GM19324 (cell line): ENCODE results near the gene PHLPP1.
A peak's percentile ranks its signal among the peaks of the same experiment; 100 is the strongest.

ENCODE experiments used
- ATAC-seq: cut with Tn5 transposase; IDR thresholded peaks from one replicate; pipeline ENCODE4 v1.9.1; 2021; ENCODE audit warnings: mild to moderate bottlenecking, moderate library complexity; ENCODE audit not compliant: unreplicated experiment, low FRiP score

PHLPP1 gene

DNA sequence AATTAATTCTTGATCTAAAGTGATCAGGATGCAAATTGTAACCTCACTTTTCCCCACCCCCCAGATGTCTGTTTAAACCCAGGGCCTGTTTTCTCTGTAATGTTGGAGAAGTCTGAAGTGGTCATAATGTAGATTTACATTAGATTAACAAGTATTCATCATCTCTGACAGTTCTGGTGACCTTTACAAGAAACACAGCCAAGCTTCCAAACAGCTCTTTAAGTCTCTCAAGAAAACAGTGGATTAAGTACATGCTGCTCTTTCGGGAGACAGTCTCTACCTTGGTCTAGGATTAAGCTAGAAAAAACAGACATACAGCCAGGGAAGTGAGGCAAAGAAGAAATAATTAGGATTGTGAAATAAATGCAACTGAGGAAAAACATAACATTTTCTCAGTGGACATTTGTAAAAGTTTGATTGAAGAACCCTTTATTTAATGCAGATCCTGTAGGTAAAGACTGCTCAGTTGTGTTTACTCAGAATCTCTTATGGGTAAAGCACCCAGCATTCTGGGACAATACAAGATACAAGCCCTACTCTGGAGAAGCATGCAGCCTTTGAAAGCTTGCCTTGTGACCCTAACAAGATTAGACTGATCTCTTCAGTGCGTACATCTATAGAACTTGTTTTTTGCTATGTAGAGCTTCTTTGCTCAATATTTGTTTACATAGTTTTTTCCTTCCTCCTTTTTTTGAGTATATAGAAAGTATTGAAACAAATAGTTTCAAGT, 203.9 kb downstream of the PHLPP1 start:
- ATAC-seq: no peak

DNA sequence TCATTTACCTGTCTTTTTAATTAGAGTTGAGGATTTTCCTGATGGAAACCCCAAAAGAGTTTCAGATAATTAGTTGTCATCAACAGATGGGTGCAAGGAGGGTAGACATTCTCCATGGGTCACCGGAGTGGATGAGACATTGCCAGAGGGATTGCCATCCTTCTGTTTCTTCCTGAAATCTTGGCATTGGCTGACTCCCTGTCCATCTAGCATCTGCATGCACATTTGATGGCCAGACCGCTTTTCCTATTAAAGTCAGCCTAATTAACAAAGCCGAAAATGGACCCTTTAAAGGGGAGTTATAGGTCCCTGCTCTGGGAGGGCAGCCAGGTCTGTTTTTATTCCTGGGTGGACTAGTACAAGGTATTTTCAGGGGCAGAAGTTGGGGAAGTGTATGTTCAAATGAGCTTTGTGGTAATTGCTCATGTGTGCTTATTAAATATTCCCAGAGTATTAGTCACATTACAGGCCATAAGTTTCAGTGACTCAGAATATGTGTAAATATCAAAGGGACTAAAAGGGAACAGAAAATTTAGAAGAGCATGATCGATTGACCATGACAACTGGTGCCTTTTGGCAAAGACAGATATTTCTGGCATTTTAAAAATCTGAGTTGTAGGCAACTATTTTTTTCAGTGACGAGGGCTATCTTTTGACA, 209.8 kb downstream of the PHLPP1 start:
- ATAC-seq: no peak

GRCh38 chr18:62928326-62928725, 213.0 kb downstream of the PHLPP1 start:
- ATAC-seq: no peak

- ATAC-seq: no peak
These were observed 218.0 kb downstream of the PHLPP1 start for GRCh38 chr18:62933261-62933887.

GRCh38 chr18:62935994-62936393, 220.7 kb downstream of the PHLPP1 start:
- ATAC-seq: no peak

GRCh38 chr18:62937065-62937464, 221.7 kb downstream of the PHLPP1 start:
- ATAC-seq: no peak

- no peak for ATAC-seq
These were observed 222.7 kb downstream of the PHLPP1 start for GRCh38 chr18:62938006-62938405.

- ATAC-seq: peak; percentile 54
These were observed 223.1 kb downstream of the PHLPP1 start for GRCh38 chr18:62938487-62938886.

DNA sequence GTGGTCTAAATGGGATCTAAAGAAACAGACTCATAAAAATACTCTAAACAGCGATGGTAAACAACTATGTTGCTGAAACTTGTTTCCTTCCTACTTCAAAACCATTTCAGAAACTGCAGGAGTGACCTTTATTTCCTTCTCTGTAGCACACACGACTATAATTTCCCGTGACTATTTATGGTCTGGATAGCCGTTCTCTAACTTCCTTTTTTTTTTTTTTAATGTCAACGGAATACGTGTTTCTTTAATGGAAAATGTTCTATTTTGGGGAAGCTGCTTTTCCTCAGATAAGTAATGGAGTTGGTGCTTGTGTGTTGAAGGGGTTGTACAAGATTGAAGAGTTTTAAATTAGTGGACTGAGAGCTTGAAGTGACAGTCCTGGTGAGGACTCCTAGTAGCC, 224.1 kb downstream of the PHLPP1 start:
- ATAC-seq: no peak

- ATAC-seq: no peak
These were observed 224.6 kb downstream of the PHLPP1 start for GRCh38 chr18:62939926-62940325.

DNA sequence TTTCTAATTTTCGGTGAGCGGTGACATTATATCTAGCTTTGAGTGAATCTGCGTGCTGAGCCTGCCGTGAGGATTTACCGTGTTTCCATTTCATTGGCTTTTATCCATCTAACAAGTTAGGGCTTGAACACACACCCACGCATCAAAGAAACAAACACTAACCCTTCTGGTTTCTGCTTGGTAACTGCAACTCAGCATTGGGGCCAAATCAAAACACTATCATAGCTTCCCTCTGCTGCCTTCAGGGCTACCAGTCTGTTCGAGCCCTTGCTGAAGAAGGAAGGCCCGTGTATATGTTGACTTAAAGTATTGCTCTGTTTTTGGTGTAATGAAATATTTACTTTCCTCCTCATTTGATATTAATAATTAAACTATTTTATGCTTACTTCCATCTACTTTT, 227.2 kb downstream of the PHLPP1 start:
- no peak for ATAC-seq

- no peak for ATAC-seq
These were observed 229.1 kb downstream of the PHLPP1 start for GRCh38 chr18:62944454-62944853.

DNA sequence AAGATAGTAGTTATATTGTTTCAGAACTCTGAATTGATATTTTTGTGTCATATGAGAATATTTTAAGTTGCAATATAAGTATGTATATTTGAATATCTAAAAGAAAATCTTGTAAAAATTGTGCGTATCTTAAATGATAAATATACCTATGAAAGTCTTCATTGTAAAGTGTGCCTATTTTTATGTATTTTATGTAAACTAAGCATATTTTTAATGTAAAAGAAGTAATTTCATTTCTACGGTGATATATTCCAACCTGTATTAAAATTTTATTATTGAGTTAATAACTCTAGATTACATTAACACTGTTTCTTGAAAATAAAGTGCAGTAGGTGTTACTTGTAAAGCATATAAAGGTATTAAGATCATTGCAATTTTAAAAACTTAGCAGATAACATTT, 233.4 kb downstream of the PHLPP1 start:
- ATAC-seq: no peak

DNA sequence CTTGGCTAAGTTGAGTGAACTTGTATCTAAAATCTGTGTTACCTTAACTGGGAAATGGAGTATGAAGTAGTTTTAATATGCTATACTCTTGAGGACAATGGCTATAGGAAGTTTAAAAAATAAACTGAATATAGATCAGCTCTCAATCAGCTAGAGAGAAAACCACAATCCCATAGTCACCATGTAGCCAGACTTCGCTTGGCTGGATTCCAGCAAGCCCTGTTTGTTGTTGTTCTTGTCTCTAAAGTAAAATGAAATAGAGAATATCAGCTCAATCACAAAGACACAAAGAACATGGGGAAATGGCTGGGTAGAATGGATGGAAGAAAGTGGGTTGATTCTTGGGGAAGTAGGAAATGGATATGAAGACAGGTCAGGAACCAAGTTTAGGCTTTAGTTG, 234.9 kb downstream of the PHLPP1 start:
- ATAC-seq: no peak

DNA sequence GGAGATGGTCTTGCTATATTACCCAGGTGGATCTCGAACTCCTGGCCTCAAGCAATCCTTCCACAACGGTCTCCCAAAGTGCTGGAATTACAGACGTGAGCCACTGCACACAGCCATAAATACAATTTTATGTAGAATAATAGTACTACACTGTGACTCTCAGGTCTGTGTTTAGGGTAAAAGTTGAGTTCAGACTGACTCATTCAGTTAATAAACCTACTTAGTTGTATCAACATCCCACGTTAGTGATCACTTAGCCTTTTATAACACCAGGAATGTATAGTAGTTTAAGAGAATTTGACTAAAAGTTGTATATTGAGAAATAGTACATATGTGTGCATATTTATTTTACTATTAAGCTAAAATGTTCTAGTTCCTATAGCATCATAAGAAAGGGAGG, 237.5 kb downstream of the PHLPP1 start:
- ATAC-seq: no peak

DNA sequence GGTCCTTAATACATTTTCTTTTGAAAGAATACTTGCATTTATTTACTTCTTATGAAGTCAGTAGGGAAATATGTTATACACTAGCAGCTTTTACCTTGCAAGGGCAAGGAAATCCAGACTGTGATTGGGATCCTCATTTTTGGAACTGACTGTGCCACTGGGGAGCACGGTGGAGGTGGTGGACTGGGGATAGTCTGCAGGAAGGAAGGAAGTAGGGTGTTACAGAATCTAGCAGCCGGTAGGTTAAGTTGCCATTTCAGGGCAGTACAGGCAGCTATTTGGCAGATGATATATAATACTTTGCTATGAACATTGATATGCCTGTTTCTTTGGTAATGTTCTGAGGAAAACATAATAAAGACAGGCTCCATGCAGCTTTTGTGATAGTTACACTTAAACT, 238.3 kb downstream of the PHLPP1 start:
- no peak for ATAC-seq

- ATAC-seq: no peak
These were observed 239.0 kb downstream of the PHLPP1 start for GRCh38 chr18:62954366-62954765.

GRCh38 chr18:62957885-62958472, 242.6 kb downstream of the PHLPP1 start:
- no peak for ATAC-seq

GRCh38 chr18:62959481-62959880, 244.1 kb downstream of the PHLPP1 start:
- no peak for ATAC-seq

DNA sequence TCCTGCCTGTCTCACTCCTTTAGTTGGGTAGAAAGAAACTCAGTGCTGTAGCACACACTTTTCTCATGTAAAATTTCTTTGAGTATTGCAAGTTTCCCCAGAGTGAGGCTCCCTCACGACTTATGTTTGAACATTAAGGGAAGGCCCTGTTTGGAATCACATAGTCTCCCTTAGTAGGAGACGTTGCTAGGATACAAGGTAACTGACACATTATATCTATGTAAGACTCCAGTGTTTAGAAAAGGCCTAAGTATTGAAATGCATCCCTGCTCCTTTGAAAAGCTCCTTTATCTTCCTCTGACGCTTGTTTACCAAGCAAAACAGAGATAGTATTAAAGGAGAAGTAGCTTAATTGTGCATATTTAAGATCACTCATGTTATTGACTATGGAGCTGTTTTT, 248.2 kb downstream of the PHLPP1 start:
- no peak for ATAC-seq

- ATAC-seq: no peak
These were observed 249.1 kb downstream of the PHLPP1 start for GRCh38 chr18:62964432-62964831.
